SIG-M5 treated with dmso at 0.1 percent for 504 hours (cell line): ENCODE measurements around the gene PNMA5.
"Not testable (repeated sequence)": the region's sequence is repeated elsewhere in the genome, so short reads cannot be mapped to it uniquely, and the experiment has no call there.

Experiments
- DNase-seq: peaks from one replicate; lab custom pipeline; 2025; ENCODE audit not compliant: unreplicated experiment; lab: John Stamatoyannopoulos, UW

Gene PNMA5

DNA sequence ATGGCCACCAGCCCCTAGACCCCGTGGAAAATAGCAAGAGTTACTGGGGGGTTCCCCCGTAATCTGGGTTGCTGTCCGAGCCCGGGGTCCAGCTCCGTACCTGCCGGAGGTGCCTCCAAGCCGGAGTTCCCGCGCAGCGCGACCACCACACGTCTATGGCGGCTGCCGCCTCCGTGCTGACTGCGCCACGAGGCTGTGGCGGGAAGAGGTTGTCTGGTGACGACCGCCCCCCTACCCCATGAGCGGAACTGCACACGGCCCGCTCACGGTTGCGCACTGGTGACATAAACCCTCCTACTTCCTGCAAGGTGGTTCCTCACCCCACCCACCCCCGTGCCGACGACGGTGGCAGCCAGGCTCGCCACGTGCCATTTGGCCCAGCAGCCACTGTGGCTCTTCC lies at the start of gene PNMA5:
Gene PNMA5 (minus strand): TSS at position 184 of the 400 bp plus-strand sequence. CDS start 2,518 bp downstream, outside the sequence.
- DNase-seq = no peak

GRCh38 chrX:153032397-153033118 lies 38.6 kb upstream of the PNMA5 start:
- DNase-seq = peak; percentile 32

DNA sequence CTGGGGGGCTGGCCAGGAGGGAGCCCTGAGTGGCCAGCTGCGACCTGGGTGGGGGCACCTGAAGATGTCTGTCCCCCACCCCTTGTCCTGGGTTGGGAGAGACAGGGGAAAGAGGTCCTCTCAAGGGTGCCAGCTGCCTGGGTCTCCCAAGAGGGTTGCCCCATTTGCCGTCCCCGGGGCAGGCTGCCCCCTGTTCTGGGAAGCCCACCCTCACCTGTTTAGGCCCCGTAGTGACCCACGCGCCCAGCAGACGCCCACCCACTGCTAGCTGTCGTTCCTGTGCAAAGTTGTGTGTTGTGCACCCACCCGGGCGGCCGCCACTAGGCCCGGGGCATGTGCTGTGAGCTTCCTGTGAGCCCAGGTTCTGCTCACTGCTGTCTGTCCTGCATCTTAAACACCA lies 36.9 kb upstream of the PNMA5 start:
- DNase-seq = no peak

GRCh38 chrX:153029875-153030274 lies 36.0 kb upstream of the PNMA5 start:
- DNase-seq = no peak

DNA sequence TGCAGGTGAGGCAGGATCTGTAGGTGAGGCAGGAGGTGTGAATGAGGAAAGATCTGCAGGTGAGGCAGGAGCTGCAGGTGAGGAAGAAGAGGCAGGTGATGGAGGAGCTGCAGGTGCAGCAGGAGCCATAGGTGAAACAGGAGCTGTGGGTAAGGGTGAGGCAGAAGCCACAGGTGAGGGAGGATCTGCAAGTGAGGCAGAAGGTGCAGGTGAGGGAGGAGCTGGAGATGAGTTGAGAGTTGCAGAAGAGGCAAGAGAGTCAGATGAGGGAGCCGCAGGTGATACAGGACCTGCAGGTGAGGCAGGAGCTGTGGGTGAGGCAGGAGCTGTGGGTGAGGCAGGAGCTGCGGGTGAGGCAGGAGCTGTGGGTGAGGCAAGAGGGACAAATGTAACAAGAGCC lies 35.2 kb upstream of the PNMA5 start:
- DNase-seq = no peak

DNA sequence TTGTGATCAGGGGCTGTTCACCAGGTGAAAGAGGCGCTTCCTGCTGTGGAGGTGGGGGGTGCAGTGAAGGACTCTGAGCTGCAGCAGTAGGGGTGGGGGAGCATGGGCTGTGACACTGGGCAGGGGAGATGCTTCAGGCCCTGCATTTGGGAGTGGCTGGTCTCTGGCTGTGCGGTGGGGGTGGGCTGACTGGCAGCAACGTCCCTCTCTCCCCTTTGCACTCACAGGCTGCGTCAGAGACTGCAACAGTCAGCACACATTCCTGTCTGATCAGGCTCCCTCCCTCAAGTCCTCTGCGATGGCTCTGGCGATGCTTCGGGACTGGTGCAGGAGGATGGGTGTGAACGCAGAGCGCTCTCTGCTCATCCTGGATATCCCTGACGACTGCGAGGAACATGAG lies 34.6 kb upstream of the PNMA5 start:
- DNase-seq = not testable (repeated sequence)

- DNase-seq = not testable (repeated sequence)
Observed at GRCh38 chrX:153026501-153026900, 32.6 kb upstream of the PNMA5 start.

DNA sequence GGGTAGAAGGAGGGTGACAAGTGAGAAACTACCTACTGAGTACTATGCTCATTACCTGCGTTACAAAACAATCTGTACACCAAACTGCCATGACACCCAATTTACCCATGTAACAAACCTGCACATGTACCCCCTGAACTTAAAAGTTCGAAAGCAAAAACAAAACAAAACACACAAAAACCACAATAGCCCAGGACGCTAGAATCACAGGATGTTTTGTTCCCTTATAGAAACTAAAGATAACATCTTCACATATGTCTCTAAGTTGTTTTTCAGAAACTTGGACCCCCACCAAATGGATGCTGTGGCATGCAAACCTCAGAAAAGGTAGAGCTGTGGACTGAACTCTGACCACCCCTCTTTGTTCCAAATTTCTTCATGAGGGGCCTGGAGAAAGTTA lies 25.2 kb upstream of the PNMA5 start:
- no peak for DNase-seq

DNA sequence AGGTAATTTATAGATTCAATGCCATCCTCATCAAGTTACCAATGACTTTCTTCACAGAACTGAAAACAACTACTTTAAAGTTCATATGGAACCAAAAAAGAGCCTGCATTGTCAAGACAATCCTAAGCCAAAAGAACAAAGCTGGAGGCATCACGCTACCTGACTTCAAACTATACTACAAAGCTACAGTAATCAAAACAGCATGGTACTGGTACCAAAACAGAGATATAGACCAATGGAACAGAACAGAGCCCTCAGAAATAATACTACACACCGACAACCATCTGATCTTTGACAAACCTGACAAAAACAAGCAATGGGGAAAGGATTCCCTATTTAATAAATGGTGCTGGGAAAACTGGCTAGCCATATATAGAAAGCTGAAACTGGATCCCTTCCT lies 23.3 kb upstream of the PNMA5 start:
- not testable (repeated sequence) for DNase-seq

GRCh38 chrX:153004780-153005179 lies 10.9 kb upstream of the PNMA5 start:
- no peak for DNase-seq

GRCh38 chrX:153003981-153004380 lies 10.1 kb upstream of the PNMA5 start:
- no peak for DNase-seq

GRCh38 chrX:153002182-153002581 lies 8.3 kb upstream of the PNMA5 start:
- not testable (repeated sequence) for DNase-seq

DNA sequence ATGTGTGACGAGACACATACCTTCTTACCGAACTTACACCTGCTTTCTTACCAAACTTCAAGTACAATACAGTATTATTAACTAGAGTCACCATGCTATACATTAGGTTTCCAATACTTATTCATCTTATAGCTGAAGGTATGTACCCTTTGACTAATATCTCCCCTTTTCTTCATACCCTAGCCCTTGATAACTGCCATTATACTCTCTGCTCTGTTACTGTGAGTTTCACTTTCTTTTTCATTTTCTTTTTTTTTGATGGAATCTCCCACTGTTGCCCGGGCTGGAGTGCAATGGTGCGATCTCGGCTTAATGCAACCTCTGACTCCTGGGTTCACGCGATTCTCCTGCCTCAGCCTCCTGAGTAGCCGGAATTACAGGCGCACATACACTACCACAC lies 3.4 kb upstream of the PNMA5 start:
- no peak for DNase-seq

GRCh38 chrX:152992115-152992514 lies 1.8 kb downstream of the PNMA5 start:
- DNase-seq = no peak

GRCh38 chrX:152991123-152991522 lies 2.8 kb downstream of the PNMA5 start:
- DNase-seq = no peak

GRCh38 chrX:152989292-152989658 lies 4.6 kb downstream of the PNMA5 start:
- DNase-seq = peak; percentile 47

DNA sequence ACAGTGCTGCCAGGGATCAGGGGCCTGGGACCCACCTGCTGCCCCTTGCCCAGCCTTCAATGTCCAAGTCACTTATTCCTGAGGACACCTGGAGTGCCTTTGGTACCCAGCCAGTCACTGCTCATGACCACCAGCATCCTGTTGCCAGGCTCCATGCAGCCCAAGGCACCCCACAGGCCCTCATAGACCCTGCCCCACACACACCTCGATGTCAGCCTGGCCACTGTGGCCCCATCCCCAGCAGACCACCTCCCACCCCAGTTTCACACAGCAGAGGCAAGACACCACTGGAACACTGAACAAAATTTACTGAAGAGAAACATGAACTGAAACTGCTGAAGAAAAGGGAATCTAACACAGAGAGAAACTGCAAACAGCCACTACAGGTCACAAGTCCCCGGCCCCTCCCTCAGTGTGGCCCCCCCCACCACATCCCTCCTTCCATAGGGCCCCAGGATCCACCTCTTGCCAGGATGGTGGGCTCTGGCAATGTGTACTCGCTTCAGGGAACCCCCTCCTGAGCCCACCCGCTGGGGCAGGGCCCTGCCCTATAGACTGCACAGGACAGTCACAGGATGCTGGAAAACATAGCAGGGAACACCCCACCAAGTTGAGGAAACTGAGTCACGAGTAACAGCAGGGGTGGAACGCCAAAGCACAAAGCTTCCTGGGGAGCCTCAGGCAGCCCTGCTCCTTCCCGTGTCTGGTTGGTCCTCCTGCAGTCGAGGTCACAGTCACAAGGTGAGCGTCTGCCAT lies 5.2 kb downstream of the PNMA5 start:
- peak; percentile 45 for DNase-seq

- no peak for DNase-seq
Observed at GRCh38 chrX:152987801-152988200, 6.1 kb downstream of the PNMA5 start.

DNA sequence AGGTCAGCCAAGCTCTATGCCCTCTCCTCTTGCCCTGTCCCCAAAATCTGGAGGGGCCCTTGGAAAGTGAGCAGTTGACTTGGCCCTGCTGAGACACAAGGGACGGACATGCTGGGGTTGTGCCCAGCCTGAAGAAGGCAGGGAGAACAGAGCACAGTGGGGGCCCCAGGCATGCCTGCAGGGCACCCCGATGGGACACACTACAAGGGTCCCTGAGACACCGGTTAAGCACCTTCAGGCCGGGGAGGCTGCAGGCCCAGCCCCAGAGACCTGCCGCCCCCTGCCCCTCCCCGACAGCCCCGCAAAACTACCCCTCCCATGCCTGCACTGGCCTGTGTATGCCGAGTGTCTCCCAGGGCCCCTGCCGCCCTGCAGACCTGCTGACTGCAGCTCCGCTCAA lies 6.8 kb downstream of the PNMA5 start:
- not testable (repeated sequence) for DNase-seq

- not testable (repeated sequence) for DNase-seq
Observed at GRCh38 chrX:152985383-152985782, 8.5 kb downstream of the PNMA5 start.

GRCh38 chrX:152968193-152968592 lies 25.7 kb downstream of the PNMA5 start:
- DNase-seq = no peak

GRCh38 chrX:152960115-152960514 lies 33.8 kb downstream of the PNMA5 start:
- no peak for DNase-seq
